ENCODE data around the gene SLC28A3. TPM values are rescaled to one million over a fixed set of nuclear protein-coding genes. Genes with fewer than 3 reads are reported as not detected.

SLC28A3 gene
- total RNA-seq, 1 donor from 2014 or later = 0.35 TPM

DNA sequence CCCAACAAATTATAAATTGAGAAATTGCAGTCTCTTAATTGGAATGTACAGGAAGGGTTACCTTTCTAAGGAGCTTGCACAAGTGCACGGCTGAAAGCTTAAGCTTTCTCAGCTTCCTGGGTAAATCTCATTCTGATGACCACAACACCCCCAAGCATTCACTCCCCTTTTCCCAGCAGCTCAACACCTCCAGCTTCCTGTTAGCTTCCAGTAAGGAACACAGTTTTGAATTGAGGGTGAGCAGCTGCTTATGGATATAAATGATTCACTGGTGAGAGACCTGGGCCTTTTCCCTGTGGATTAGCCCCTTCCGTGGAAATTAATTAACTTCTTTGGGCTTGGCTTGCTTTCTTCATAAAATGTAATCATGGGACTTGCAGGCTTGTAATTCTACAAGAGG is 101.2 kb downstream of the SLC28A3 start:
- DNase-seq (ENCODE audit: low spot score) = no peak
- TF ChIP-seq, protein P1, sequence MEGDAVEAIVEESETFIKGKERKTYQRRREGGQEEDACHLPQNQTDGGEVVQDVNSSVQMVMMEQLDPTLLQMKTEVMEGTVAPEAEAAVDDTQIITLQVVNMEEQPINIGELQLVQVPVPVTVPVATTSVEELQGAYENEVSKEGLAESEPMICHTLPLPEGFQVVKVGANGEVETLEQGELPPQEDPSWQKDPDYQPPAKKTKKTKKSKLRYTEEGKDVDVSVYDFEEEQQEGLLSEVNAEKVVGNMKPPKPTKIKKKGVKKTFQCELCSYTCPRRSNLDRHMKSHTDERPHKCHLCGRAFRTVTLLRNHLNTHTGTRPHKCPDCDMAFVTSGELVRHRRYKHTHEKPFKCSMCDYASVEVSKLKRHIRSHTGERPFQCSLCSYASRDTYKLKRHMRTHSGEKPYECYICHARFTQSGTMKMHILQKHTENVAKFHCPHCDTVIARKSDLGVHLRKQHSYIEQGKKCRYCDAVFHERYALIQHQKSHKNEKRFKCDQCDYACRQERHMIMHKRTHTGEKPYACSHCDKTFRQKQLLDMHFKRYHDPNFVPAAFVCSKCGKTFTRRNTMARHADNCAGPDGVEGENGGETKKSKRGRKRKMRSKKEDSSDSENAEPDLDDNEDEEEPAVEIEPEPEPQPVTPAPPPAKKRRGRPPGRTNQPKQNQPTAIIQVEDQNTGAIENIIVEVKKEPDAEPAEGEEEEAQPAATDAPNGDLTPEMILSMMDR (IDR thresholded peaks at IDR 0.05) = no peak
- Mint-ChIP-seq H3K4me1 (ENCODE audit: low read depth) (peaks cover 11% of the 10 kb centered on the region), H3K27me3 (ENCODE audit: low read depth) (no peaks in the 10 kb centered on the region), H3K9me3 (ENCODE audit: low read depth) (peaks cover 17% of the 10 kb centered on the region), H3K4me3 (ENCODE audit: unreplicated experiment) (no peak overlapping the region), H3K36me3 (ENCODE audit: low read depth) (peaks cover 9% of the 10 kb centered on the region), H3K27ac (ENCODE audit: unreplicated experiment) (no peak overlapping the region)

DNA sequence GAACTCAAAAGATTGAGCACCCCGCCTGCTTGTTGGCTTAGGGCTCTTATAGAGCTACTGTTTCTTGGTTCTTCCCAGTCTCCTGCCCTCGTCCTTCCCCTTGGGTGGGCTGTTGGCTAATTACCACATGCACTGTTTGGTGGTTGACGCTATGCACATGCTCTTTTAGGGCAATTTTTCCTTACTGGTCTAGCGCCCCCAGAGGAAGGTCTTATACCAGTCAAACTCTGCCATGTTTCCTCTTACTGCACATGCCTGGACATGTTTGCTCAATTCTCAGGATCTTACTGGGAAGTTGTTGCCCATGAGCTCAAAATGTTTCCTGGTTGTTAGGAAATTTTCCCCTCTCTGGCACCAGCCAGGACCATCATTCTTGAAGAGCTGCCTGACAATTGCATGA is 101.9 kb downstream of the SLC28A3 start:
- Mint-ChIP-seq H3K4me3 (ENCODE audit: unreplicated experiment) (no peak overlapping the region), H3K4me1 (ENCODE audit: low read depth) (peaks cover 11% of the 10 kb centered on the region), H3K36me3 (ENCODE audit: low read depth) (peaks cover 9% of the 10 kb centered on the region), H3K27ac (ENCODE audit: unreplicated experiment) (no peak overlapping the region), H3K27me3 (ENCODE audit: low read depth) (no peaks in the 10 kb centered on the region), H3K9me3 (ENCODE audit: low read depth) (peaks cover 17% of the 10 kb centered on the region)
- TF ChIP-seq, protein P1 (IDR thresholded peaks at IDR 0.05) = peak; percentile 30
- DNase-seq (ENCODE audit: low spot score) = no peak

DNA sequence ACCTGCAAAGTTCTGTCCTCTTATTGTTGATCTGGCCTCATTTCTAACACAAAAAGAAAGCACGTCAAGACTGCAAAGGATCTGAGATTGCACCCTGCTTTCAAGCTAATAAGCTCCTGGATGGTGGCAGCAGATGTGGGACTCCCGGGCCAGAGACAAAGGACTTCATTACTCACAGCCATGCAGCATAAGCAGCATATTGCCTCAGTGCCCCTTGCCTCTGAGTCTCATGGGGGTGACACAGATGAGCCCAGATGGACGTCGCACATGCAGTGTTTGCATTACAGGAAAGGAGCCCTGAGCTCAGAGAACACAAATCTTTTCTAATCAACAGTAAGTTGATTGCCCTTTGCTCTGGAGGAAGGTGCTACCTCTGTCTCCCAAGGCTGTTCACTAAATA is 105.0 kb downstream of the SLC28A3 start:
- TF ChIP-seq, protein P1 (IDR thresholded peaks at IDR 0.05) = no peak
- H3K27me3 Mint-ChIP-seq (ENCODE audit: low read depth) = no peaks in the 10 kb centered on the region
- DNase-seq (ENCODE audit: low spot score) = no peak
- no peak overlapping the region for H3K4me3 Mint-ChIP-seq (ENCODE audit: unreplicated experiment)
- H3K4me1 Mint-ChIP-seq (ENCODE audit: low read depth) = peaks cover 10% of the 10 kb centered on the region
- peaks cover 9% of the 10 kb centered on the region for H3K36me3 Mint-ChIP-seq (ENCODE audit: low read depth)
- H3K9me3 Mint-ChIP-seq (ENCODE audit: low read depth) = peaks cover 17% of the 10 kb centered on the region
- H3K27ac Mint-ChIP-seq (ENCODE audit: unreplicated experiment) = no peak overlapping the region

DNA sequence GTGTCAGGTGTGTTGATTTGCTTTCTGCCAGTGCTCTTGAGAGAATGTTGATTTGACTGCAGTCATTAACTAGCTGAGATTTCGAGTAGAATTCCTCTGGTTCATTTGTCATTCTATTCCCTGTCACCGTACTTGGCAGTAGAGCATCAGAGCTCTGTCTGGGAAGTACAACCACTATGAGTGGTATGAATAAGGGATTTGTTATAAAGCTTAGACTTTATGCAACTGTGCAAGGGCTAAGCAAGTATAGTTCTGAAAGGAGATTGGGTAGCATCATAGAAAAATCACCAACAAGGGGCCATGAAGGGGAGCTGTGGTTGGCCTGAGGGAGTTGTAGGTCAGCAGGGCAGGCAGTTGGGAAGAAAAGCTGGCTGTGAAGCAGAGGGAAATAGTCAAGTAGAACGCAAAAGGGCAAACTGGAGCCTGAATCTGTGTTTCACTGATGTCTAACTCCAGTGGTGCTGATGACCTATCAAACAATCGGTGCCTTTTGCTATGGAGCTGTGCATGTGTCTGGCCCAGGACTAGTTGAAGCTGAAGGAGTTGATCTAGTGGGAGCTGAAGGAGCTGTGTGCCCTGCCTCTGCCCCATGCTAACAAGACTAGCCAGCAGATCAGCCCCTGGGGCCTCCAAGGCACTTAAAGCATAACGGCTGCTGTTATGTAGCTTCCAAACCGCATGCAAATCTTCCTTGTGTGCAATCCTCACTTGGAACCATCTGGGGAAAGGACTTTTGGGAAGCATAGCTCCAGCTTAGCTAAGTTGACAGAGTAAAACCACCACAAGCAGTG is 110.0 kb downstream of the SLC28A3 start:
- H3K36me3 Mint-ChIP-seq (ENCODE audit: low read depth) = no peaks in the 10 kb centered on the region
- no peak for DNase-seq (ENCODE audit: low spot score)

DNA sequence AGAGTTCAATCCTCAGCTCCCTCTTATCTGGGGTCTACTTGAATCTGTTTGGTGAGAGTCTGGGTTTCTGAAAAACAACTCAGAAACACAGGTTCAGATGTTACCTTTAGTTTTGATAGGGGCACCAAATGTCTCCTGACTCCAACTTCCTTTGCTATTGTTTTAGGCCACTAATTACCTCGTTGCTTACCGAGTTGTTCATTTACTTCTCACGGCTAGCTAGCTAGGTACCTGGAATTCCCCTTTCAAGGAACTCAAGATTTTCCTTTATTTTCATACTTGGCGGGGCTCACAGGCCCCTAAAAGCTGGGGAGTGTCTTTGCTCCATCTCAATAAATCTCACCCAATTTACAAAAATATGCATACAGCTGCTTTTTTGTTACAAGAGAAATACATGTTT is 111.4 kb downstream of the SLC28A3 start:
- H3K4me3 Mint-ChIP-seq (ENCODE audit: unreplicated experiment) = no peak overlapping the region
- H3K4me1 Mint-ChIP-seq (ENCODE audit: low read depth) = peaks cover 12% of the 10 kb centered on the region
- H3K27me3 Mint-ChIP-seq (ENCODE audit: low read depth) = no peaks in the 10 kb centered on the region

More for the DNA sequence above, 110.0 kb downstream of the SLC28A3 start:
- Mint-ChIP-seq H3K27me3 (ENCODE audit: low read depth) (no peaks in the 10 kb centered on the region), H3K9me3 (ENCODE audit: low read depth) (no peaks in the 10 kb centered on the region), H3K27ac (ENCODE audit: unreplicated experiment) (no peak overlapping the region), H3K4me3 (ENCODE audit: unreplicated experiment) (no peak overlapping the region), H3K4me1 (ENCODE audit: low read depth) (peaks cover 12% of the 10 kb centered on the region)
- TF ChIP-seq, protein P1 (IDR thresholded peaks at IDR 0.05) = no peak

More for the DNA sequence above, 111.4 kb downstream of the SLC28A3 start:
- TF ChIP-seq, protein P1 (IDR thresholded peaks at IDR 0.05) = no peak
- Mint-ChIP-seq H3K36me3 (ENCODE audit: low read depth) (no peaks in the 10 kb centered on the region), H3K9me3 (ENCODE audit: low read depth) (no peaks in the 10 kb centered on the region), H3K27ac (ENCODE audit: unreplicated experiment) (no peak overlapping the region)
- no peak for DNase-seq (ENCODE audit: low spot score)

Data from chondrocyte (in vitro differentiated cells).